T-cell (primary cell): Measurements from ENCODE around the gene IQCM. TPM values are rescaled to one million over a fixed set of nuclear protein-coding genes. Genes with fewer than 3 reads are reported as not detected.

ENCODE experiments used
- ATAC-seq, 4 experiments: fragments of 200-7000 bp in 3 of 4; fragments of 150-1000 bp in 1 of 4; cut with Tn5 transposase; replicated peaks in 1 of 4; 1 replicate in 3 of 4; 2 replicates in 1 of 4; pipeline ENCODE4 v1.10.0; 2021; ENCODE audit warnings: moderate library complexity in 3 of 4, mild to moderate bottlenecking in 2 of 4, moderate number of reproducible peaks in 1 of 4
- CTCF ChIA-PET, 2 donors: fragments of 300-600 bp; sonication (Branson Sonifier 250); formaldehyde crosslinking; loops; one replicate each; lab custom pipeline; 2022; ENCODE audit warnings: antibody characterized with exemption in 2 of 2; lab: Charles Lee
- POLR2A ChIA-PET, 2 donors: fragments of 300-600 bp; sonication (Branson Sonifier 250); formaldehyde crosslinking; loops; one replicate each; lab custom pipeline; 2022; ENCODE audit warnings: antibody characterized with exemption in 2 of 2; lab: Charles Lee
- DNase-seq, 35 experiments: peaks; one replicate each; pipeline versions ENCODE4 v3.0.0 to v3.0.0-alpha.2; 2013 to 2023
- H3K27ac ChIP-seq: one replicate; pipeline ENCODE4 v1.5.1; 2013; ENCODE audit warnings: low read length
- H3K27me3 ChIP-seq, 2 experiments: replicated peaks in 1 of 2; 1 replicate in 1 of 2; 2 replicates in 1 of 2; pipeline versions ENCODE4 v1.6.1 to v1.7.0; 2013; ENCODE audit warnings: low read length in 1 of 2, mixed read lengths in 1 of 2; ENCODE audit not compliant: control insufficient read depth in 2 of 2, insufficient read depth in 2 of 2; ENCODE audit errors: extremely low read depth in 1 of 2
- H3K36me3 ChIP-seq, 2 donors: 1 replicate in 1 of 2; 2 replicates in 1 of 2; pipeline versions ENCODE4 v1.6.1 to v1.7.0; 2013; ENCODE audit warnings: low read length in 1 of 2; ENCODE audit not compliant: control insufficient read depth in 2 of 2, insufficient read depth in 1 of 2; ENCODE audit errors: extremely low read depth in 1 of 2
- H3K4me1 ChIP-seq, 2 experiments: 1 replicate in 1 of 2; 2 replicates in 1 of 2; pipeline versions ENCODE4 v1.6.1 to v1.7.0; 2013; ENCODE audit warnings: low read length in 2 of 2, mixed read lengths in 1 of 2; ENCODE audit not compliant: insufficient read depth in 2 of 2, control insufficient read depth in 1 of 2; ENCODE audit errors: extremely low read depth in 1 of 2
- H3K4me3 ChIP-seq, 2 donors: 1 replicate in 1 of 2; 2 replicates in 1 of 2; pipeline versions ENCODE4 v1.5.1 to v1.7.0; 2013; ENCODE audit warnings: mild to moderate bottlenecking in 2 of 2, low read length in 1 of 2, moderate library complexity in 1 of 2; ENCODE audit not compliant: control insufficient read depth in 1 of 2; ENCODE audit errors: extremely low read depth in 1 of 2
- H3K9me3 ChIP-seq: 2 replicates; pipeline ENCODE4 v1.7.0; 2013
- H3K27ac Mint-ChIP-seq, 2 donors: one replicate each; pipeline ENCODE4 v1.8.0; 2020 to 2021; ENCODE audit warnings: mild to moderate bottlenecking in 2 of 2, mixed read lengths in 2 of 2
- H3K27me3 Mint-ChIP-seq, 2 donors: one replicate each; pipeline ENCODE4 v1.8.0; 2021 to 2022; ENCODE audit warnings: mixed read lengths in 2 of 2
- H3K36me3 Mint-ChIP-seq: one replicate; pipeline ENCODE4 v1.8.0; 2021; ENCODE audit warnings: mixed read lengths
- H3K4me1 Mint-ChIP-seq, 3 donors: one replicate each; pipeline ENCODE4 v1.8.0; 2020 to 2022; ENCODE audit warnings: mixed read lengths in 3 of 3, mild to moderate bottlenecking in 1 of 3
- H3K4me3 Mint-ChIP-seq, 3 donors: one replicate each; pipeline ENCODE4 v1.8.0; 2020 to 2022; ENCODE audit warnings: mild to moderate bottlenecking in 3 of 3, mixed read lengths in 3 of 3, moderate library complexity in 3 of 3
- H3K9me3 Mint-ChIP-seq, 3 donors: one replicate each; pipeline ENCODE4 v1.8.0; 2020 to 2022; ENCODE audit warnings: mixed read lengths in 3 of 3
- WGBS: methylation state at CpG from one replicate; pipeline ENCODE4 v1.1.5; 2013; ENCODE audit warnings: missing lambda C conversion rate; ENCODE audit not compliant: insufficient coverage; 5-methylcytosine and 5-hydroxymethylcytosine counted together
- total RNA-seq, 35 experiments: library from RNA in 6 of 35; stranded (reverse) in 6 of 35; fragments of 120-200 nt in 1 of 35; gene quantifications; one replicate each; pipeline versions ENCODE4 v1.2.1 to v1.2.4 and lab custom pipeline; 2013 to 2026

Gene IQCM
- total RNA-seq, 5 donors from 2014 or later (not counting 1 experiment from before 2014, with no cell fraction given) = not detected

- POLR2A ChIA-PET = no interaction called here
- H3K36me3 Mint-ChIP-seq = no peaks in the 10 kb centered on the region
- H3K4me1 ChIP-seq = no peaks in the 10 kb centered on the region
- H3K4me3 ChIP-seq = no peak overlapping the region
- H3K9me3 ChIP-seq = no peaks in the 10 kb centered on the region
- DNase-seq (no peak), ATAC-seq (no peak)
- H3K4me1 Mint-ChIP-seq = no peaks in the 10 kb centered on the region
- no peak overlapping the region for H3K4me3 Mint-ChIP-seq
- no peaks in the 10 kb centered on the region for H3K27me3 Mint-ChIP-seq
- H3K27ac ChIP-seq = no peak overlapping the region
- H3K27ac Mint-ChIP-seq = no peak overlapping the region
- no peaks in the 10 kb centered on the region for H3K36me3 ChIP-seq
- CTCF ChIA-PET = no interaction called here
- H3K9me3 Mint-ChIP-seq = no peaks in the 10 kb centered on the region
- H3K27me3 ChIP-seq = no peaks in the 10 kb centered on the region
These were observed 16.1 kb upstream of the IQCM start for GRCh38 chr4:149831656-149832208.

- H3K9me3 ChIP-seq = no peaks in the 10 kb centered on the region
- no peaks in the 10 kb centered on the region for H3K36me3 Mint-ChIP-seq
- ChIA-PET POLR2A (no interaction called here), CTCF (no interaction called here)
- no CpG with 5 or more reads among the region's 3 CpGs for WGBS
- no peaks in the 10 kb centered on the region for H3K9me3 Mint-ChIP-seq
- no peaks in the 10 kb centered on the region for H3K36me3 ChIP-seq
- no peak overlapping the region for H3K27ac ChIP-seq
- no peak overlapping the region for H3K27ac Mint-ChIP-seq
- H3K27me3 Mint-ChIP-seq = no peaks in the 10 kb centered on the region
- H3K4me1 ChIP-seq = no peaks in the 10 kb centered on the region
- no peak for DNase-seq
- H3K27me3 ChIP-seq = no peaks in the 10 kb centered on the region
- no peak overlapping the region for H3K4me3 Mint-ChIP-seq
- ATAC-seq = no peak
- no peaks in the 10 kb centered on the region for H3K4me1 Mint-ChIP-seq
- H3K4me3 ChIP-seq = no peak overlapping the region
These were observed 15.2 kb upstream of the IQCM start for GRCh38 chr4:149830823-149831222.

- CTCF ChIA-PET = no interaction called here
These were observed 9.7 kb upstream of the IQCM start for GRCh38 chr4:149825336-149825735.

GRCh38 chr4:149823769-149824221 lies 8.2 kb upstream of the IQCM start:
- no peaks in the 10 kb centered on the region for H3K4me1 Mint-ChIP-seq
- DNase-seq (no peak), ATAC-seq (no peak)
- no peak overlapping the region for H3K4me3 Mint-ChIP-seq
- no peaks in the 10 kb centered on the region for H3K36me3 Mint-ChIP-seq
- no peaks in the 10 kb centered on the region for H3K4me1 ChIP-seq
- H3K27me3 Mint-ChIP-seq = no peaks in the 10 kb centered on the region
- H3K4me3 ChIP-seq = no peak overlapping the region
- WGBS = no CpG with 5 or more reads among the region's 4 CpGs
- no peaks in the 10 kb centered on the region for H3K9me3 ChIP-seq
- peaks cover 0 to 8% (median 0%) of the 10 kb centered on the region in 3 donors for H3K9me3 Mint-ChIP-seq
- H3K27me3 ChIP-seq = no peaks in the 10 kb centered on the region
- H3K27ac Mint-ChIP-seq = no peak overlapping the region
- no peaks in the 10 kb centered on the region for H3K36me3 ChIP-seq
- no peak overlapping the region for H3K27ac ChIP-seq
- ChIA-PET POLR2A (no interaction called here), CTCF (no interaction called here)

More at GRCh38 chr4:149825336-149825735, 9.7 kb upstream of the IQCM start:
- Mint-ChIP-seq H3K36me3 (no peaks in the 10 kb centered on the region), H3K27me3 (no peaks in the 10 kb centered on the region), H3K4me1 (no peaks in the 10 kb centered on the region), H3K27ac (no peak overlapping the region), H3K4me3 (no peak overlapping the region), H3K9me3 (peaks cover 0 to 5% (median 0%) of the 10 kb centered on the region in 3 donors)
- Histone ChIP-seq H3K4me3 (no peak overlapping the region), H3K9me3 (no peaks in the 10 kb centered on the region), H3K4me1 (no peaks in the 10 kb centered on the region), H3K27me3 (no peaks in the 10 kb centered on the region), H3K27ac (no peak overlapping the region), H3K36me3 (no peaks in the 10 kb centered on the region)
- 100% methylated on average over 1 of the region's 2 CpGs for WGBS
- ATAC-seq (no peak), DNase-seq (no peak)
- POLR2A ChIA-PET = no interaction called here

- Histone ChIP-seq H3K27me3 (no peaks in the 10 kb centered on the region), H3K9me3 (no peaks in the 10 kb centered on the region), H3K27ac (no peak overlapping the region), H3K36me3 (no peaks in the 10 kb centered on the region), H3K4me1 (no peaks in the 10 kb centered on the region), H3K4me3 (no peak overlapping the region)
- Mint-ChIP-seq H3K27ac (no peak overlapping the region), H3K36me3 (no peaks in the 10 kb centered on the region), H3K27me3 (no peaks in the 10 kb centered on the region), H3K9me3 (peaks cover 0 to 7% (median 0%) of the 10 kb centered on the region in 3 donors), H3K4me1 (no peaks in the 10 kb centered on the region), H3K4me3 (no peak overlapping the region)
- ATAC-seq (no peak), DNase-seq (no peak)
- no CpG with 5 or more reads among the region's 2 CpGs for WGBS
- POLR2A ChIA-PET = no interaction called here
- CTCF ChIA-PET = no interaction called here
These were observed 14.2 kb downstream of the IQCM start for GRCh38 chr4:149801416-149801815.

- H3K27me3 Mint-ChIP-seq = no peaks in the 10 kb centered on the region
These were observed 16.1 kb downstream of the IQCM start for GRCh38 chr4:149799546-149799945.

GRCh38 chr4:149796381-149796780 lies 19.3 kb downstream of the IQCM start:
- Mint-ChIP-seq H3K4me1 (no peaks in the 10 kb centered on the region), H3K9me3 (peaks cover 0 to 10% (median 0%) of the 10 kb centered on the region in 3 donors), H3K36me3 (no peaks in the 10 kb centered on the region), H3K27me3 (peaks cover 0 to 4% of the 10 kb centered on the region in 2 donors), H3K27ac (no peak overlapping the region), H3K4me3 (no peak overlapping the region)
- DNase-seq (no peak), ATAC-seq (no peak)
- Histone ChIP-seq H3K4me3 (no peak overlapping the region), H3K27me3 (no peaks in the 10 kb centered on the region), H3K27ac (no peak overlapping the region), H3K36me3 (no peaks in the 10 kb centered on the region), H3K4me1 (no peaks in the 10 kb centered on the region), H3K9me3 (no peaks in the 10 kb centered on the region)
- ChIA-PET CTCF (no interaction called here), POLR2A (no interaction called here)

More at GRCh38 chr4:149799546-149799945, 16.1 kb downstream of the IQCM start:
- ChIA-PET CTCF (no interaction called here), POLR2A (no interaction called here)
- Mint-ChIP-seq H3K27ac (no peak overlapping the region), H3K4me3 (no peak overlapping the region), H3K4me1 (no peaks in the 10 kb centered on the region), H3K36me3 (no peaks in the 10 kb centered on the region), H3K9me3 (peaks cover 0 to 7% (median 0%) of the 10 kb centered on the region in 3 donors)
- Histone ChIP-seq H3K4me3 (no peak overlapping the region), H3K27ac (no peak overlapping the region), H3K9me3 (no peaks in the 10 kb centered on the region), H3K36me3 (no peaks in the 10 kb centered on the region), H3K4me1 (no peaks in the 10 kb centered on the region), H3K27me3 (no peaks in the 10 kb centered on the region)
- DNase-seq (no peak), ATAC-seq (no peak)
- WGBS = no CpG with 5 or more reads among the region's 1 CpG
